Measurements from ENCODE around the gene SLC13A2. TPM values are rescaled to one million over a fixed set of nuclear protein-coding genes. Genes with fewer than 3 reads are reported as not detected.

SLC13A2 gene
- total and polyA plus RNA-seq, 9 of the 15 experiments (the other 6 are each of a cell fraction or from before 2014, with no cell fraction given) = 0.13 TPM; not detected in 8

DNA sequence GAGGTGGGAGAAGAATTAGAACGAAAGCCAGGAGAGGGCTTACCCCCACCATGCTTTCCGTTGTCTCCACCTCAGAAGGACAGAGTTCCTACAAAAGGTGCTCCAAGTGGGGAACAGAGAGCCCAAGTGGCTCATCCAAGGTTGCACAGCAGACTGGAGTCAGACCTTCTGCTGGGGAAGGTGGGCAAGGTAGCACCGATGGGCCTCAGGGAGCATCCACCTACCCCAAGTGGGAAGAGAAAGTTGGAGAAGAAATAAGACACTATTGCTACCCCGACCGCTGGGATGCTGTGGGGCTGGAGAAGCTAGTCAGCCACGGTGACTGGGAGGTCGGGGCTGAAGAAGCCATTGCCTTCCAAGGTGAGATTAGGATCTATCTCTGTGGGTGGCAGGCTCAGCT, 57.5 kb downstream of the SLC13A2 start:
- Histone ChIP-seq H3K9ac (ENCODE audit: insufficient read depth in 1 of 2, low read depth in 2 of 2, low read length in 2 of 2) (peak overlapping the region in 1 of 2 experiments; percentile 16; a peak in 1 of 4 replicates), H3K27ac (ENCODE audit: extremely low read depth, low read depth, low read length) (no peak overlapping the region), H3K4me2 (ENCODE audit: insufficient read depth, low read length) (no peak overlapping the region), H3K4me3 (no peak overlapping the region), H2AFZ (ENCODE audit: low read depth, low read length) (no peak overlapping the region), H3K79me2 (ENCODE audit: control insufficient read depth, insufficient read depth, low read length) (no peaks in the 10 kb centered on the region), H3K4me1 (replicated peaks in 1 of 2; ENCODE audit: control insufficient read depth in 2 of 2, insufficient read depth in 2 of 2, low read length in 2 of 2) (peaks cover 18 to 38% of the 10 kb centered on the region in 2 experiments; a peak in 4 of 5 replicates), H4K20me1 (replicated peaks; ENCODE audit: control insufficient read depth, insufficient read depth, low read length) (0 out of 2 replicates have a peak, but pooled peaks cover 11% of the 10 kb centered on the region), H3K9me1 (ENCODE audit: control insufficient read depth, insufficient read depth, low read length) (no peaks in the 10 kb centered on the region), H3K36me3 (ENCODE audit: control insufficient read depth, insufficient read depth, low read length) (no peaks in the 10 kb centered on the region), H3K9me3 (replicated peaks; ENCODE audit: control insufficient read depth, insufficient read depth, low read depth, low read length) (peaks cover 8% of the 10 kb centered on the region), H3K27me3 (ENCODE audit: control insufficient read depth in 2 of 2, insufficient read depth in 2 of 2, low read length in 2 of 2) (peaks cover 5 to 27% of the 10 kb centered on the region in 2 experiments; a peak in 3 of 5 replicates)
- POLR2A ChIA-PET = interaction anchor here (0.6 to 1.5 kb wide), 3 partner anchors 20 to 394 kb away, joined by 3 to 6 read pairs (median 3); no protein-coding TSS in a partner anchor
- intact Hi-C loops (cut with micrococcal nuclease) (no loop called here), in situ Hi-C loops (cut with MboI) (no loop called here)
- no peak for DNase-seq (ENCODE audit: extremely low read depth in 1 of 4, low spot score in 3 of 4)
- BruUV-seq (replicated peaks) = no TSS peak
- WGBS (ENCODE audit: insufficient coverage, low coverage, missing lambda C conversion rate) = 0% methylated on average over 7 of the region's 7 CpGs
- FAIRE-seq = no peak
- no peak for ATAC-seq
- CTCF ChIA-PET (ENCODE audit: low intra/inter-chr PET ratio) = no interaction called here
- no peak for TF ChIP-seq HDAC6 (IDR thresholded peaks at IDR 0.05; ENCODE audit: low read depth, low read length)
- no peak for TF ChIP-seq ZNF316 (IDR thresholded peaks at IDR 0.05)
- no peak for TF ChIP-seq HLTF (IDR thresholded peaks at IDR 0.05)
- TF ChIP-seq, protein P1, sequence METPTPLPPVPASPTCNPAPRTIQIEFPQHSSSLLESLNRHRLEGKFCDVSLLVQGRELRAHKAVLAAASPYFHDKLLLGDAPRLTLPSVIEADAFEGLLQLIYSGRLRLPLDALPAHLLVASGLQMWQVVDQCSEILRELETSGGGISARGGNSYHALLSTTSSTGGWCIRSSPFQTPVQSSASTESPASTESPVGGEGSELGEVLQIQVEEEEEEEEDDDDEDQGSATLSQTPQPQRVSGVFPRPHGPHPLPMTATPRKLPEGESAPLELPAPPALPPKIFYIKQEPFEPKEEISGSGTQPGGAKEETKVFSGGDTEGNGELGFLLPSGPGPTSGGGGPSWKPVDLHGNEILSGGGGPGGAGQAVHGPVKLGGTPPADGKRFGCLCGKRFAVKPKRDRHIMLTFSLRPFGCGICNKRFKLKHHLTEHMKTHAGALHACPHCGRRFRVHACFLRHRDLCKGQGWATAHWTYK (CRISPR knock-in tag; IDR thresholded peaks at IDR 0.05) = no peak
- TF ChIP-seq PML (IDR thresholded peaks at IDR 0.05; ENCODE audit: low read length) = no peak
- TF ChIP-seq RBBP5 (IDR thresholded peaks at IDR 0.05; ENCODE audit: borderline replicate concordance, insufficient read depth, low read length, poor library complexity, severe bottlenecking) = no peak
- TF ChIP-seq RCOR1 (IDR thresholded peaks at IDR 0.05; ENCODE audit: borderline replicate concordance in 1 of 2, low read depth in 2 of 2, low read length in 2 of 2) = 0 out of 4 replicates have a peak, but pooled peaks of 1 of the 2 experiments have one; percentile 22
- TF ChIP-seq SMARCA5 (IDR thresholded peaks at IDR 0.05) = peak; percentile 62; the same call in 1 of the 2 replicates
- TF ChIP-seq JUN (IDR thresholded peaks at IDR 0.05; ENCODE audit: borderline replicate concordance, low read depth, low read length) = no peak
- TF ChIP-seq JUN (CRISPR knock-in tag; IDR thresholded peaks at IDR 0.05; ENCODE audit: borderline replicate concordance) = no peak
- TF ChIP-seq U2AF2 (optimal IDR thresholded peaks at IDR 0.05; ENCODE audit: low read depth, low read length) = no peak
- no peak for TF ChIP-seq E2F1 (CRISPR knock-in tag; IDR thresholded peaks at IDR 0.05)
- peak; percentile 32 to 66; a peak in 3 of 4 replicates for TF ChIP-seq KDM1A (IDR thresholded peaks at IDR 0.05)
- no peak for TF ChIP-seq ZKSCAN8 (CRISPR knock-in tag; IDR thresholded peaks at IDR 0.05)
- TF ChIP-seq SMARCA4 (IDR thresholded peaks at IDR 0.05) = no peak
- TF ChIP-seq CC2D1A (IDR thresholded peaks at IDR 0.05) = no peak
- TF ChIP-seq ZNF507 (tag; conservative IDR thresholded peaks at IDR 0.05) = no peak
- TF ChIP-seq SAFB (IDR thresholded peaks at IDR 0.05; ENCODE audit: borderline replicate concordance, low read depth, low read length) = no peak
- TF ChIP-seq, protein P2, sequence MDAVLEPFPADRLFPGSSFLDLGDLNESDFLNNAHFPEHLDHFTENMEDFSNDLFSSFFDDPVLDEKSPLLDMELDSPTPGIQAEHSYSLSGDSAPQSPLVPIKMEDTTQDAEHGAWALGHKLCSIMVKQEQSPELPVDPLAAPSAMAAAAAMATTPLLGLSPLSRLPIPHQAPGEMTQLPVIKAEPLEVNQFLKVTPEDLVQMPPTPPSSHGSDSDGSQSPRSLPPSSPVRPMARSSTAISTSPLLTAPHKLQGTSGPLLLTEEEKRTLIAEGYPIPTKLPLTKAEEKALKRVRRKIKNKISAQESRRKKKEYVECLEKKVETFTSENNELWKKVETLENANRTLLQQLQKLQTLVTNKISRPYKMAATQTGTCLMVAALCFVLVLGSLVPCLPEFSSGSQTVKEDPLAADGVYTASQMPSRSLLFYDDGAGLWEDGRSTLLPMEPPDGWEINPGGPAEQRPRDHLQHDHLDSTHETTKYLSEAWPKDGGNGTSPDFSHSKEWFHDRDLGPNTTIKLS (IDR thresholded peaks at IDR 0.05; ENCODE audit: borderline replicate concordance, low read depth) = no peak
- no peak for TF ChIP-seq NFRKB (IDR thresholded peaks at IDR 0.05; ENCODE audit: low read depth)
- TF ChIP-seq TCFL5 (CRISPR knock-in tag; conservative IDR thresholded peaks at IDR 0.05) = no peak
